Osteocyte (in vitro differentiated cells): ENCODE measurements around the gene USP20. TPM values are rescaled to one million over a fixed set of nuclear protein-coding genes. Genes with fewer than 3 reads are reported as not detected.

Experiments used
- DNase-seq: peaks from one replicate; pipeline ENCODE4 v3.0.0; 2021; ENCODE audit warnings: mixed read lengths; ENCODE audit not compliant: unreplicated experiment; ENCODE audit errors: extremely low spot score
- H3K27ac Mint-ChIP-seq: one replicate; pipeline ENCODE4 v1.8.0; 2021; ENCODE audit warnings: mild to moderate bottlenecking, mixed read lengths; ENCODE audit not compliant: unreplicated experiment
- H3K27me3 Mint-ChIP-seq: one replicate; pipeline ENCODE4 v1.8.0; 2021; ENCODE audit warnings: mixed read lengths; ENCODE audit not compliant: unreplicated experiment
- H3K36me3 Mint-ChIP-seq: one replicate; pipeline ENCODE4 v1.8.0; 2021; ENCODE audit warnings: mixed read lengths; ENCODE audit not compliant: unreplicated experiment
- H3K4me1 Mint-ChIP-seq: one replicate; pipeline ENCODE4 v1.8.0; 2021; ENCODE audit warnings: mixed read lengths; ENCODE audit not compliant: unreplicated experiment
- H3K4me3 Mint-ChIP-seq: one replicate; pipeline ENCODE4 v1.8.0; 2021; ENCODE audit warnings: mild to moderate bottlenecking, moderate library complexity, mixed read lengths; ENCODE audit not compliant: unreplicated experiment
- H3K9me3 Mint-ChIP-seq: one replicate; pipeline ENCODE4 v1.8.0; 2021; ENCODE audit warnings: mixed read lengths; ENCODE audit not compliant: unreplicated experiment
- CTCF ChIP-seq: fragments of 200-600 bp; sonication (generic); IDR thresholded peaks from 2 replicates; pipeline ENCODE4 v1.5.0; 2021; ENCODE audit warnings: antibody characterized with exemption, mild to moderate bottlenecking, moderate library complexity
- total RNA-seq: library from RNA; stranded (reverse); gene quantifications from 2 replicates; pipeline ENCODE4 v1.2.1, GENCODE V29; 2021

USP20 gene
- total RNA-seq, 1 donor from 2014 or later, result 32.6 TPM

- Mint-ChIP-seq H3K27ac (no peak overlapping the region), H3K9me3 (no peaks in the 10 kb centered on the region), H3K4me3 (no peak overlapping the region), H3K4me1 (no peaks in the 10 kb centered on the region), H3K36me3 (peaks cover 14% of the 10 kb centered on the region), H3K27me3 (no peaks in the 10 kb centered on the region)
- TF ChIP-seq CTCF, result no peak
- no peak for DNase-seq
Observed at GRCh38 chr9:129868872-129869486, 33.7 kb downstream of the USP20 start.

- no peak for TF ChIP-seq CTCF
- no peaks in the 10 kb centered on the region for H3K4me1 Mint-ChIP-seq
- no peak overlapping the region for H3K27ac Mint-ChIP-seq
- peaks cover 20% of the 10 kb centered on the region for H3K36me3 Mint-ChIP-seq
- no peaks in the 10 kb centered on the region for H3K27me3 Mint-ChIP-seq
- no peak overlapping the region for H3K4me3 Mint-ChIP-seq
- no peaks in the 10 kb centered on the region for H3K9me3 Mint-ChIP-seq
- DNase-seq, result no peak
Observed at GRCh38 chr9:129869585-129870501, 34.6 kb downstream of the USP20 start.

- Mint-ChIP-seq H3K9me3 (no peaks in the 10 kb centered on the region), H3K4me3 (no peak overlapping the region), H3K4me1 (no peaks in the 10 kb centered on the region), H3K27me3 (no peaks in the 10 kb centered on the region), H3K27ac (no peak overlapping the region), H3K36me3 (peaks cover 13% of the 10 kb centered on the region)
- no peak for TF ChIP-seq CTCF
- DNase-seq, result no peak
Observed at GRCh38 chr9:129871046-129871445, 35.8 kb downstream of the USP20 start.

- no peaks in the 10 kb centered on the region for H3K4me1 Mint-ChIP-seq
- H3K27me3 Mint-ChIP-seq, result no peaks in the 10 kb centered on the region
- no peak for TF ChIP-seq CTCF
- H3K36me3 Mint-ChIP-seq, result peaks cover 13% of the 10 kb centered on the region
- DNase-seq, result no peak
- H3K27ac Mint-ChIP-seq, result no peak overlapping the region
- no peaks in the 10 kb centered on the region for H3K9me3 Mint-ChIP-seq
- no peak overlapping the region for H3K4me3 Mint-ChIP-seq
Observed at GRCh38 chr9:129873563-129874190, 38.4 kb downstream of the USP20 start.
